GM23248 (cell line): ENCODE results near the gene NIP7.

ENCODE experiments used
- EZH2 ChIP-seq: fragments of 200-600 bp; sonication (generic); IDR thresholded peaks from 2 replicates; pipeline ENCODE4 v1.6.1; 2018; ENCODE audit warnings: antibody characterized with exemption, mild to moderate bottlenecking; ENCODE audit not compliant: insufficient read depth, poor library complexity, severe bottlenecking
- EZH2phosphoT487 ChIP-seq: fragments of 200-600 bp; sonication (generic); IDR thresholded peaks from 2 replicates; pipeline ENCODE4 v1.6.1; 2018; ENCODE audit warnings: antibody characterized with exemption, moderate library complexity, mild to moderate bottlenecking, low read depth; ENCODE audit not compliant: insufficient read depth

- TF ChIP-seq EZH2 = no peak
- no peak for TF ChIP-seq EZH2phosphoT487
Measured at GRCh38 chr16:69363281-69363717, 23.7 kb downstream of the NIP7 start.
